IMR-90 (cell line): ENCODE results near the gene GRIK3. TPM values are rescaled to one million over a fixed set of nuclear protein-coding genes. Genes with fewer than 3 reads are reported as not detected.

Experiments
- ATAC-seq: fragments of 200-7000 bp; cut with Tn5 transposase; 2 replicates; pipeline ENCODE4 v1.9.1; 2020; ENCODE audit warnings: low read depth, mild to moderate bottlenecking, moderate library complexity
- BruUV-seq: library from RNA; stranded (reverse); fragments of 400-500 nt; replicated peaks from 2 replicates; lab custom pipeline; 2021; lab: Mats Ljungman, UMichigan
- CTCF ChIA-PET: fragments of 300-600 bp; formaldehyde crosslinking; extraction: SDS; loops from one replicate; lab custom pipeline; 2021; ENCODE audit warnings: antibody characterized with exemption; lab: Yijun Ruan, JAX
- POLR2A ChIA-PET: fragments of 300-600 bp; sonication (Branson Sonifier 250); formaldehyde crosslinking; loops from one replicate; lab custom pipeline; 2022; ENCODE audit warnings: antibody characterized with exemption; ENCODE audit not compliant: unreplicated experiment; lab: Charles Lee
- DNase-seq: peaks from one replicate; pipeline ENCODE4 v3.0.0; 2013
- H2AFZ ChIP-seq: replicated peaks from 2 replicates; pipeline ENCODE3; 2013; ENCODE audit warnings: low read length, mild to moderate bottlenecking; ENCODE audit not compliant: poor library complexity
- H2AK5ac ChIP-seq: 2 replicates; pipeline ENCODE4 v1.6.1; 2013; ENCODE audit warnings: low read depth, low read length, inconsistent platforms
- H2AK9ac ChIP-seq: replicated peaks from 2 replicates; pipeline ENCODE3; 2013; ENCODE audit warnings: mild to moderate bottlenecking, low read depth, low read length, moderate library complexity; ENCODE audit not compliant: poor library complexity
- H2BK120ac ChIP-seq: 2 replicates; pipeline ENCODE4 v1.6.1; 2013; ENCODE audit warnings: low read depth, low read length, inconsistent platforms
- H2BK15ac ChIP-seq: 3 replicates; pipeline ENCODE4 v1.6.1; 2013; ENCODE audit warnings: low read depth, low read length, inconsistent platforms
- H2BK20ac ChIP-seq: 2 replicates; pipeline ENCODE4 v1.6.1; 2013; ENCODE audit warnings: low read depth, mild to moderate bottlenecking, inconsistent platforms, low read length, moderate library complexity
- H2BK5ac ChIP-seq: 2 replicates; pipeline ENCODE4 v1.6.1; 2013; ENCODE audit warnings: mild to moderate bottlenecking, low read depth, low read length, inconsistent platforms; ENCODE audit not compliant: poor library complexity, severe bottlenecking
- H3K14ac ChIP-seq: replicated peaks from 2 replicates; pipeline ENCODE4 v1.6.1; 2013; ENCODE audit warnings: low read depth, low read length, inconsistent platforms
- H3K18ac ChIP-seq: 2 replicates; pipeline ENCODE4 v1.6.1; 2013; ENCODE audit warnings: low read depth, low read length, control low read depth
- H3K23ac ChIP-seq: 2 replicates; pipeline ENCODE4 v1.6.1; 2013; ENCODE audit warnings: low read depth, low read length, inconsistent platforms
- H3K27ac ChIP-seq: 2 replicates; pipeline ENCODE4 v1.5.1; 2013; ENCODE audit warnings: mild to moderate bottlenecking, control low read depth, low read length; ENCODE audit not compliant: insufficient read depth
- H3K27me3 ChIP-seq: 2 replicates; pipeline ENCODE4 v1.6.1; 2013; ENCODE audit warnings: low read length; ENCODE audit not compliant: control insufficient read depth, insufficient read depth
- H3K36me3 ChIP-seq: 2 replicates; pipeline ENCODE4 v1.6.1; 2013; ENCODE audit warnings: low read length, mixed read lengths; ENCODE audit not compliant: control insufficient read depth, insufficient read depth
- H3K4ac ChIP-seq: 2 replicates; pipeline ENCODE4 v1.6.1; 2013; ENCODE audit warnings: low read depth, low read length, inconsistent platforms
- H3K4me1 ChIP-seq: 2 replicates; pipeline ENCODE4 v1.6.1; 2013; ENCODE audit warnings: low read length, mixed read lengths; ENCODE audit not compliant: control insufficient read depth, insufficient read depth
- H3K4me2 ChIP-seq: 2 replicates; pipeline ENCODE4 v1.6.1; 2013; ENCODE audit warnings: low read depth, mild to moderate bottlenecking, control low read depth, low read length, moderate library complexity
- H3K4me3 ChIP-seq: 2 replicates; pipeline ENCODE4 v1.5.1; 2013; ENCODE audit warnings: low read depth, mild to moderate bottlenecking, control low read depth, low read length, moderate library complexity; ENCODE audit not compliant: insufficient read depth
- H3K56ac ChIP-seq: 2 replicates; pipeline ENCODE4 v1.6.1; 2013; ENCODE audit warnings: low read length, inconsistent platforms; ENCODE audit not compliant: insufficient read depth; ENCODE audit errors: extremely low read depth
- H3K79me1 ChIP-seq, 2 experiments: 2 replicates each; pipeline ENCODE4 v1.6.1; 2013; ENCODE audit warnings: low read length in 2 of 2, inconsistent platforms in 1 of 2, low read depth in 1 of 2
- H3K9ac ChIP-seq: 2 replicates; pipeline ENCODE4 v1.6.1; 2013; ENCODE audit warnings: low read depth, low read length, control low read depth
- H3K9me1 ChIP-seq: 2 replicates; pipeline ENCODE4 v1.6.1; 2013; ENCODE audit warnings: low read length, inconsistent platforms; ENCODE audit not compliant: insufficient read depth
- H3K9me3 ChIP-seq: 2 replicates; pipeline ENCODE4 v1.6.1; 2013; ENCODE audit warnings: low read length; ENCODE audit not compliant: control insufficient read depth, insufficient read depth
- H4K20me1 ChIP-seq: 2 replicates; pipeline ENCODE4 v1.6.1; 2013; ENCODE audit warnings: low read length, inconsistent platforms; ENCODE audit not compliant: insufficient read depth
- H4K5ac ChIP-seq: 2 replicates; pipeline ENCODE4 v1.6.1; 2013; ENCODE audit warnings: mild to moderate bottlenecking, low read depth, low read length, control low read depth
- H4K8ac ChIP-seq, 2 experiments: 2 replicates each; pipeline ENCODE4 v1.6.1; 2013; ENCODE audit warnings: low read depth in 2 of 2, low read length in 2 of 2, control low read depth in 1 of 2, inconsistent platforms in 1 of 2
- H4K91ac ChIP-seq: 2 replicates; pipeline ENCODE4 v1.6.1; 2013; ENCODE audit warnings: low read depth, low read length, inconsistent platforms; ENCODE audit not compliant: insufficient read depth
- BHLHE40 ChIP-seq: fragments of 150-350 bp; IDR thresholded peaks from 2 replicates; pipeline ENCODE4 v1.6.1; 2016; ENCODE audit warnings: mild to moderate bottlenecking, low read depth, low read length
- CEBPB ChIP-seq: IDR thresholded peaks from 2 replicates; pipeline ENCODE4 v1.6.1; 2012; ENCODE audit warnings: low read depth, low read length, improper control_type of control experiment
- CHD1 ChIP-seq: IDR thresholded peaks from 2 replicates; pipeline ENCODE4 v1.6.1; 2012; ENCODE audit warnings: low read depth, low read length, improper control_type of control experiment
- CTCF ChIP-seq: conservative IDR thresholded peaks from 2 replicates; pipeline ENCODE4 v1.5.1; 2012; ENCODE audit warnings: mild to moderate bottlenecking, low read depth, low read length, improper control_type of control experiment
- ELK1 ChIP-seq: fragments of 150-350 bp; IDR thresholded peaks from 2 replicates; pipeline ENCODE4 v1.6.1; 2016; ENCODE audit warnings: low read depth, mild to moderate bottlenecking, low read length, moderate library complexity, borderline replicate concordance
- FOS ChIP-seq: fragments of 150-350 bp; IDR thresholded peaks from 2 replicates; pipeline ENCODE4 v1.6.1; 2016; ENCODE audit warnings: low read depth, low read length
- MAFK ChIP-seq: IDR thresholded peaks from 2 replicates; pipeline ENCODE4 v1.6.1; 2012; ENCODE audit warnings: low read depth, low read length, improper control_type of control experiment
- MAZ ChIP-seq: IDR thresholded peaks from 2 replicates; pipeline ENCODE4 v1.6.1; 2012; ENCODE audit warnings: low read depth, mild to moderate bottlenecking, low read length, improper control_type of control experiment, moderate library complexity, borderline replicate concordance
- MXI1 ChIP-seq: IDR thresholded peaks from 2 replicates; pipeline ENCODE4 v1.6.1; 2012; ENCODE audit warnings: low read depth, mild to moderate bottlenecking, low read length, moderate library complexity, borderline replicate concordance
- NFE2L2 ChIP-seq: fragments of 150-350 bp; IDR thresholded peaks from 2 replicates; pipeline ENCODE4 v1.6.1; 2016; ENCODE audit warnings: low read depth, mild to moderate bottlenecking, low read length
- POLR2A ChIP-seq: IDR thresholded peaks from 2 replicates; pipeline ENCODE4 v1.6.1; 2012; ENCODE audit warnings: mild to moderate bottlenecking, low read depth, low read length
- RAD21 ChIP-seq: IDR thresholded peaks from 2 replicates; pipeline ENCODE4 v1.6.1; 2012; ENCODE audit warnings: low read length, improper control_type of control experiment
- RCOR1 ChIP-seq: IDR thresholded peaks from 2 replicates; pipeline ENCODE4 v1.6.1; 2012; ENCODE audit warnings: mild to moderate bottlenecking, low read length, improper control_type of control experiment; ENCODE audit not compliant: insufficient replicate concordance
- RFX5 ChIP-seq: IDR thresholded peaks from 2 replicates; pipeline ENCODE4 v1.8.0; 2012; ENCODE audit warnings: low read depth, mild to moderate bottlenecking, low read length, moderate library complexity
- SMC3 ChIP-seq: fragments of 150-350 bp; IDR thresholded peaks from 2 replicates; pipeline ENCODE4 v1.6.1; 2016; ENCODE audit warnings: low read depth, mild to moderate bottlenecking, antibody characterized with exemption, low read length, moderate library complexity
- USF2 ChIP-seq: fragments of 150-350 bp; IDR thresholded peaks from 2 replicates; pipeline ENCODE4 v1.6.1; 2017; ENCODE audit warnings: mild to moderate bottlenecking, antibody characterized with exemption, low read length, low read depth
- whole genome bisulfite sequencing, 2 experiments: methylation state at CpG; one replicate each; pipeline versions ENCODE4 v1.1.5 to v1.1.7; 2013; ENCODE audit warnings: missing lambda C conversion rate in 2 of 2; ENCODE audit not compliant: insufficient read length in 1 of 2; ENCODE audit errors: extremely low coverage in 2 of 2; 5-methylcytosine and 5-hydroxymethylcytosine counted together
- dilution Hi-C: fragments of 300-500 bp; cut with HindIII; formaldehyde crosslinking; loops from one replicate; pipeline ENCODE4 v1.14.3; 2018; ENCODE audit warnings: low sequenced_read_pairs; ENCODE audit not compliant: unreplicated experiment
- in situ Hi-C: fragments of 300-500 bp; cut with MboI; formaldehyde crosslinking; loops from 3 replicates; pipeline ENCODE4 v1.14.3; 2019; ENCODE audit warnings: low sequenced_read_pairs, inconsistent platforms, mixed read lengths
- intact Hi-C: fragments of 100-400 bp; cut with micrococcal nuclease; formaldehyde crosslinking; loops from 2 replicates; pipeline ENCODE4 v1.10.0; 2022
- polyA plus RNA-seq, 3 experiments: library from polyadenylated mRNA; depleted of rRNA; stranded (reverse); fragments of >200 nt; gene quantifications; 2 replicates each; pipeline ENCODE4 v1.2.3, GENCODE V29; 2012; ENCODE audit warnings: low replicate concordance in 1 of 3
- total RNA-seq: library from RNA; depleted of rRNA; stranded (reverse); fragments of >200 nt; gene quantifications from 2 replicates; pipeline ENCODE4 v1.2.3, GENCODE V29; 2012

GRIK3 gene
- total and polyA plus RNA-seq, 2 of the 4 experiments (the other 2 are of a cell fraction), result not detected

- H3K9ac ChIP-seq, result no peak overlapping the region
- DNase-seq (no peak), ATAC-seq (no peak)
- H3K56ac ChIP-seq, result no peak overlapping the region
- H2AFZ ChIP-seq, result no peak overlapping the region
- no peaks in the 10 kb centered on the region for H3K79me1 ChIP-seq
- H2BK20ac ChIP-seq, result no peak overlapping the region
- no peaks in the 10 kb centered on the region for H3K36me3 ChIP-seq
- no peak overlapping the region for H3K4ac ChIP-seq
- H2BK15ac ChIP-seq, result no peak overlapping the region
- no peak overlapping the region for H3K23ac ChIP-seq
- H4K5ac ChIP-seq, result no peak overlapping the region
- in situ Hi-C loops (no loop called here), dilution Hi-C loops (no loop called here), intact Hi-C loops (no loop called here)
- no peak overlapping the region for H3K27ac ChIP-seq
- no peaks in the 10 kb centered on the region; the same call in 1 of the 2 replicates for H3K9me1 ChIP-seq
- ChIA-PET POLR2A (no interaction called here), CTCF (no interaction called here)
- H2AK5ac ChIP-seq, result no peak overlapping the region
- no peak overlapping the region for H4K91ac ChIP-seq
- H3K14ac ChIP-seq, result no peak overlapping the region
- H4K8ac ChIP-seq, result no peak overlapping the region
- H3K4me2 ChIP-seq, result no peak overlapping the region
- H3K4me1 ChIP-seq, result no peaks in the 10 kb centered on the region
- no peak overlapping the region for H2AK9ac ChIP-seq
- 37% methylated on average over 2 of the region's 3 CpGs; no CpG with 5 or more reads in 1 of the 2 experiments for WGBS, 2 experiments
- no TSS peak for BruUV-seq
- H2BK120ac ChIP-seq, result no peak overlapping the region
- no peak overlapping the region for H3K4me3 ChIP-seq
- no peak for TF ChIP-seq MAZ
- no peak for TF ChIP-seq POLR2A
- TF ChIP-seq RCOR1, result no peak
- TF ChIP-seq RAD21, result no peak
- no peak for TF ChIP-seq RFX5
- no peak for TF ChIP-seq NFE2L2
- TF ChIP-seq BHLHE40, result no peak
- TF ChIP-seq SMC3, result no peak
- TF ChIP-seq CTCF, result no peak
- no peak for TF ChIP-seq ELK1
- TF ChIP-seq CEBPB, result no peak
- no peak for TF ChIP-seq FOS
- TF ChIP-seq MAFK, result no peak
- TF ChIP-seq USF2, result no peak
- TF ChIP-seq CHD1, result no peak
- no peak for TF ChIP-seq MXI1
- H2BK5ac ChIP-seq, result no peak overlapping the region
- no peak overlapping the region for H3K18ac ChIP-seq
- H4K20me1 ChIP-seq, result no peaks in the 10 kb centered on the region
- no peaks in the 10 kb centered on the region for H3K27me3 ChIP-seq
- no peaks in the 10 kb centered on the region for H3K9me3 ChIP-seq
Observed at GRCh38 chr1:36881068-36881405, 153.3 kb downstream of the GRIK3 start.
